GM06990 (cell line): Measurements from ENCODE around the gene ZNF608.

Experiments used
- DNase-seq: peaks from one replicate; pipeline ENCODE4 v3.0.0-alpha.2; 2011; ENCODE audit not compliant: insufficient read length; ENCODE audit errors: extremely low read depth
- H3K27me3 ChIP-seq: replicated peaks from 2 replicates; pipeline ENCODE4 v1.6.0; 2011; ENCODE audit warnings: low read length; ENCODE audit not compliant: control insufficient read depth, insufficient read depth
- H3K36me3 ChIP-seq: 2 replicates; pipeline ENCODE4 v1.5.1; 2011; ENCODE audit warnings: low read length; ENCODE audit not compliant: control insufficient read depth, insufficient read depth
- H3K4me3 ChIP-seq: replicated peaks from 2 replicates; pipeline ENCODE4 v1.5.1; 2011; ENCODE audit warnings: low read depth, mild to moderate bottlenecking, control low read depth, low read length
- CTCF ChIP-seq: IDR thresholded peaks from 2 replicates; pipeline ENCODE4 v1.5.1; 2011; ENCODE audit warnings: low read length, control low read depth, mild to moderate bottlenecking, inconsistent platforms; ENCODE audit not compliant: insufficient read depth, poor library complexity, severe bottlenecking

Gene ZNF608

GRCh38 chr5:124733329-124733650 is 13.1 kb downstream of the ZNF608 start:
- Histone ChIP-seq H3K27me3 (no peaks in the 10 kb centered on the region), H3K36me3 (no peaks in the 10 kb centered on the region), H3K4me3 (no peak overlapping the region)
- DNase-seq, result no peak
- TF ChIP-seq CTCF, result no peak

- H3K4me3 ChIP-seq, result no peak overlapping the region
- H3K27me3 ChIP-seq, result no peaks in the 10 kb centered on the region
- H3K36me3 ChIP-seq, result no peaks in the 10 kb centered on the region
- no peak for TF ChIP-seq CTCF
- no peak for DNase-seq
These were observed 13.8 kb downstream of the ZNF608 start for GRCh38 chr5:124732428-124733328.

GRCh38 chr5:124730381-124730780 is 16.1 kb downstream of the ZNF608 start:
- DNase-seq, result no peak
- Histone ChIP-seq H3K27me3 (no peaks in the 10 kb centered on the region), H3K4me3 (no peak overlapping the region), H3K36me3 (no peaks in the 10 kb centered on the region)
- no peak for TF ChIP-seq CTCF

- H3K36me3 ChIP-seq, result no peaks in the 10 kb centered on the region
- DNase-seq, result peak; percentile 37
- no peaks in the 10 kb centered on the region for H3K27me3 ChIP-seq
- no peak overlapping the region for H3K4me3 ChIP-seq
- TF ChIP-seq CTCF, result no peak
These were observed 16.6 kb downstream of the ZNF608 start for GRCh38 chr5:124729720-124730359.

- no peak for TF ChIP-seq CTCF
- no peak for DNase-seq
- Histone ChIP-seq H3K27me3 (no peaks in the 10 kb centered on the region), H3K36me3 (no peaks in the 10 kb centered on the region), H3K4me3 (no peak overlapping the region)
These were observed 17.5 kb downstream of the ZNF608 start for GRCh38 chr5:124728968-124729332.
